Karpas-422 (cell line): ENCODE measurements around the gene UBE2D3. TPM values are rescaled to one million over a fixed set of nuclear protein-coding genes. Genes with fewer than 3 reads are reported as not detected.

Experiments used
- DNase-seq: peaks from one replicate; pipeline ENCODE4 v3.0.0-alpha.2; 2015
- H2AFZ ChIP-seq: fragments of 200-600 bp; sonication (generic); 2 replicates; pipeline ENCODE4 v1.6.1; 2014; ENCODE audit warnings: antibody characterized with exemption, low read length, mixed read lengths
- H3K27ac ChIP-seq: fragments of 200-600 bp; sonication (generic); 2 replicates; pipeline ENCODE4 v1.5.1; 2014; ENCODE audit warnings: mild to moderate bottlenecking, low read length, moderate library complexity
- H3K27me3 ChIP-seq: fragments of 200-600 bp; sonication (generic); 2 replicates; pipeline ENCODE4 v1.6.1; 2014; ENCODE audit warnings: low read length, mixed read lengths
- H3K36me3 ChIP-seq: fragments of 200-600 bp; sonication (generic); 2 replicates; pipeline ENCODE4 v1.6.1; 2014; ENCODE audit warnings: low read length, mixed read lengths; ENCODE audit not compliant: insufficient read depth
- H3K4me1 ChIP-seq: fragments of 200-600 bp; sonication (generic); 2 replicates; pipeline ENCODE4 v1.6.1; 2014; ENCODE audit warnings: mild to moderate bottlenecking, low read length, mixed read lengths
- H3K4me2 ChIP-seq: fragments of 200-600 bp; sonication (generic); 2 replicates; pipeline ENCODE4 v1.6.1; 2014; ENCODE audit warnings: low read length, low read depth, mild to moderate bottlenecking; ENCODE audit not compliant: poor library complexity, severe bottlenecking
- H3K4me3 ChIP-seq: fragments of 200-600 bp; sonication (generic); 2 replicates; pipeline ENCODE4 v1.5.1; 2014; ENCODE audit warnings: mild to moderate bottlenecking, antibody characterized with exemption, low read length, mixed read lengths
- H3K79me2 ChIP-seq: fragments of 200-600 bp; sonication (generic); 2 replicates; pipeline ENCODE4 v1.6.1; 2014; ENCODE audit warnings: mild to moderate bottlenecking, low read length, mixed read lengths
- H3K9ac ChIP-seq: fragments of 200-600 bp; sonication (generic); 2 replicates; pipeline ENCODE4 v1.6.0; 2014; ENCODE audit warnings: low read length
- H3K9me2 ChIP-seq: fragments of 200-600 bp; sonication (generic), shearing (Covaris generic); replicated peaks from 2 replicates; pipeline ENCODE4 v1.6.0; 2014; ENCODE audit warnings: mild to moderate bottlenecking, low read length, moderate library complexity; ENCODE audit not compliant: insufficient read depth
- H3K9me3 ChIP-seq: fragments of 300-700, 200-600 bp; sonication (generic); 2 replicates; pipeline ENCODE4 v1.6.1; 2014; ENCODE audit warnings: low read length, mixed read lengths
- H4K20me1 ChIP-seq: fragments of 200-600 bp; sonication (generic); 2 replicates; pipeline ENCODE4 v1.6.1; 2014; ENCODE audit warnings: mild to moderate bottlenecking, antibody characterized with exemption, low read length, low read depth; ENCODE audit not compliant: insufficient read depth
- total RNA-seq: library from RNA; depleted of rRNA; stranded (reverse); fragments of >200 nt; shearing (Covaris generic); gene quantifications from 2 replicates; pipeline ENCODE4 v1.2.3, GENCODE V29; 2014; ENCODE audit warnings: low replicate concordance

The UBE2D3 gene
- total RNA-seq, 1 experiment from 2014 or later, result 538 TPM

GRCh38 chr4:102843273-102843672, 15.9 kb upstream of the UBE2D3 start:
- H3K9me2 ChIP-seq, result no peaks in the 10 kb centered on the region
- no peak overlapping the region for H3K27ac ChIP-seq
- peaks cover 2% of the 10 kb centered on the region; the same call in 1 of the 2 replicates for H3K4me1 ChIP-seq
- no peak for DNase-seq
- peaks cover 78% of the 10 kb centered on the region for H3K79me2 ChIP-seq
- H4K20me1 ChIP-seq, result no peaks in the 10 kb centered on the region
- no peak overlapping the region for H2AFZ ChIP-seq
- H3K9ac ChIP-seq, result no peak overlapping the region
- H3K36me3 ChIP-seq, result no peaks in the 10 kb centered on the region
- H3K4me2 ChIP-seq, result no peak overlapping the region
- H3K9me3 ChIP-seq, result no peaks in the 10 kb centered on the region
- no peaks in the 10 kb centered on the region for H3K27me3 ChIP-seq
- no peak overlapping the region for H3K4me3 ChIP-seq

- Histone ChIP-seq H3K9me3 (no peaks in the 10 kb centered on the region), H2AFZ (no peak overlapping the region), H3K36me3 (no peaks in the 10 kb centered on the region), H4K20me1 (no peaks in the 10 kb centered on the region), H3K4me3 (no peak overlapping the region), H3K4me2 (no peak overlapping the region), H3K9ac (no peak overlapping the region), H3K27ac (no peak overlapping the region), H3K9me2 (no peaks in the 10 kb centered on the region), H3K4me1 (peaks cover 2% of the 10 kb centered on the region; the same call in 1 of the 2 replicates), H3K79me2 (peaks cover 75% of the 10 kb centered on the region), H3K27me3 (no peaks in the 10 kb centered on the region)
- DNase-seq, result peak; percentile 54
Observed at GRCh38 chr4:102842367-102842766, 15.0 kb upstream of the UBE2D3 start.

- no peaks in the 10 kb centered on the region for H3K27me3 ChIP-seq
- H3K79me2 ChIP-seq, result peaks cover 85% of the 10 kb centered on the region
- no peaks in the 10 kb centered on the region for H3K36me3 ChIP-seq
- no peak overlapping the region for H3K4me3 ChIP-seq
- H3K9me3 ChIP-seq, result no peaks in the 10 kb centered on the region
- H3K27ac ChIP-seq, result no peak overlapping the region
- H4K20me1 ChIP-seq, result no peaks in the 10 kb centered on the region
- no peak overlapping the region for H3K9ac ChIP-seq
- DNase-seq, result no peak
- H3K9me2 ChIP-seq, result no peaks in the 10 kb centered on the region
- peaks cover 4% of the 10 kb centered on the region for H3K4me1 ChIP-seq
- no peak overlapping the region for H3K4me2 ChIP-seq
- H2AFZ ChIP-seq, result no peak overlapping the region
Observed at GRCh38 chr4:102836596-102836995, 9.2 kb upstream of the UBE2D3 start.

- no peak overlapping the region for H3K4me2 ChIP-seq
- H3K4me1 ChIP-seq, result peaks cover 16% of the 10 kb centered on the region
- no peak for DNase-seq
- no peaks in the 10 kb centered on the region for H3K9me2 ChIP-seq
- H3K36me3 ChIP-seq, result no peaks in the 10 kb centered on the region
- no peak overlapping the region for H3K9ac ChIP-seq
- no peak overlapping the region for H3K4me3 ChIP-seq
- no peaks in the 10 kb centered on the region for H3K9me3 ChIP-seq
- H2AFZ ChIP-seq, result no peak overlapping the region
- peaks cover 80% of the 10 kb centered on the region for H3K79me2 ChIP-seq
- H3K27ac ChIP-seq, result no peak overlapping the region
- H4K20me1 ChIP-seq, result no peaks in the 10 kb centered on the region
- no peaks in the 10 kb centered on the region for H3K27me3 ChIP-seq
Observed at GRCh38 chr4:102832667-102833066, 5.3 kb upstream of the UBE2D3 start.

- no peak overlapping the region for H3K4me3 ChIP-seq
- H3K27ac ChIP-seq, result no peak overlapping the region
- H3K79me2 ChIP-seq, result peaks cover 81% of the 10 kb centered on the region
- no peaks in the 10 kb centered on the region for H3K27me3 ChIP-seq
- H4K20me1 ChIP-seq, result no peaks in the 10 kb centered on the region
- peaks cover 16% of the 10 kb centered on the region for H3K4me1 ChIP-seq
- no peak for DNase-seq
- no peak overlapping the region for H3K9ac ChIP-seq
- no peaks in the 10 kb centered on the region for H3K36me3 ChIP-seq
- H3K9me2 ChIP-seq, result no peaks in the 10 kb centered on the region
- H2AFZ ChIP-seq, result no peak overlapping the region
- H3K9me3 ChIP-seq, result no peaks in the 10 kb centered on the region
- no peak overlapping the region for H3K4me2 ChIP-seq
Observed at GRCh38 chr4:102832105-102832504, 4.8 kb upstream of the UBE2D3 start.

- Histone ChIP-seq H3K27me3 (no peaks in the 10 kb centered on the region), H3K79me2 (peaks cover 85% of the 10 kb centered on the region), H3K9me2 (no peaks in the 10 kb centered on the region), H2AFZ (no peak overlapping the region), H3K4me3 (no peak overlapping the region), H3K36me3 (peaks cover 14% of the 10 kb centered on the region), H3K4me1 (peaks cover 20% of the 10 kb centered on the region), H3K4me2 (peak overlapping the region; percentile 89), H3K9me3 (no peaks in the 10 kb centered on the region), H3K27ac (no peak overlapping the region), H4K20me1 (peaks cover 15% of the 10 kb centered on the region), H3K9ac (no peak overlapping the region)
- DNase-seq, result no peak
Observed at GRCh38 chr4:102829803-102830202, 2.5 kb upstream of the UBE2D3 start.

- Histone ChIP-seq H3K27ac (peak overlapping the region; percentile 75), H3K9ac (peak overlapping the region; percentile 73), H3K36me3 (peaks cover 27% of the 10 kb centered on the region), H3K79me2 (peaks cover 85% of the 10 kb centered on the region), H3K4me2 (peak overlapping the region; percentile 89), H3K27me3 (no peaks in the 10 kb centered on the region), H3K9me2 (no peaks in the 10 kb centered on the region), H3K9me3 (no peaks in the 10 kb centered on the region), H4K20me1 (peaks cover 28% of the 10 kb centered on the region), H2AFZ (no peak overlapping the region; the same call in 1 of the 2 replicates), H3K4me1 (peaks cover 33% of the 10 kb centered on the region), H3K4me3 (peak overlapping the region; percentile 75)
- DNase-seq, result no peak
Observed at GRCh38 chr4:102828497-102828808, 1.1 kb upstream of the UBE2D3 start.

GRCh38 chr4:102827674-102828496, 534 bp upstream of the UBE2D3 start:
- Histone ChIP-seq H3K27me3 (no peaks in the 10 kb centered on the region), H3K79me2 (peaks cover 85% of the 10 kb centered on the region), H2AFZ (no peak overlapping the region; the same call in 1 of the 2 replicates), H3K9me2 (no peaks in the 10 kb centered on the region), H3K9ac (peak overlapping the region; percentile 97), H4K20me1 (peaks cover 33% of the 10 kb centered on the region), H3K27ac (peak overlapping the region; percentile 94), H3K4me3 (peak overlapping the region; percentile 93), H3K4me1 (peaks cover 35% of the 10 kb centered on the region), H3K36me3 (peaks cover 32% of the 10 kb centered on the region), H3K9me3 (no peaks in the 10 kb centered on the region), H3K4me2 (peak overlapping the region; percentile 89)
- peak; percentile 100 for DNase-seq
